ENCODE results near the gene ECI2. TPM values are rescaled to one million over a fixed set of nuclear protein-coding genes. Genes with fewer than 3 reads are reported as not detected.

ECI2 gene
- total RNA-seq, 1 experiment from 2014 or later = 61.4 TPM

DNA sequence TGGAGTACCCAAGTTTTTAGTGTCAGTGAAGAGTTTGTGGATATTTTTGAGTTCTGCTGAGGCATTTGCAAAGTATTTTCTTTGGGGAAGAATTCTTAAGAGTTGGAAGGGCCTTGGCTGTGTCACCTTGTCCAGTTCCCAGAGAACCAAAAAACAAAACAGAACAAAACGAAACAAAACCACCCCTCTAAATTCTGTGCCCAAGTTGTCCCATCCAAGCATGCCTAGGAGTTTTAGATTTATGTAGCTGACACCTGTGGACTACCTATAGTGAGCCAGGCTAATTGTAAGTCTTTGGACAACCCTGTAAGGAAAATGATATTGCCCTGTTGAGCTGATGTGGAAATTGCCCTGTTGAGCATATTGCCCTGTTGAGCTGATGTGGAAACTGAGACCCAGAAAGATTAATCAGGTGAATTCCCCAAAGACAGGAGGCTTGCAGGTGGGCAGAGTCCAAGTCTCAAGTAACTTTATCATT lies 1.0 kb upstream of the ECI2 start (continued):
- TF ChIP-seq, protein P1, sequence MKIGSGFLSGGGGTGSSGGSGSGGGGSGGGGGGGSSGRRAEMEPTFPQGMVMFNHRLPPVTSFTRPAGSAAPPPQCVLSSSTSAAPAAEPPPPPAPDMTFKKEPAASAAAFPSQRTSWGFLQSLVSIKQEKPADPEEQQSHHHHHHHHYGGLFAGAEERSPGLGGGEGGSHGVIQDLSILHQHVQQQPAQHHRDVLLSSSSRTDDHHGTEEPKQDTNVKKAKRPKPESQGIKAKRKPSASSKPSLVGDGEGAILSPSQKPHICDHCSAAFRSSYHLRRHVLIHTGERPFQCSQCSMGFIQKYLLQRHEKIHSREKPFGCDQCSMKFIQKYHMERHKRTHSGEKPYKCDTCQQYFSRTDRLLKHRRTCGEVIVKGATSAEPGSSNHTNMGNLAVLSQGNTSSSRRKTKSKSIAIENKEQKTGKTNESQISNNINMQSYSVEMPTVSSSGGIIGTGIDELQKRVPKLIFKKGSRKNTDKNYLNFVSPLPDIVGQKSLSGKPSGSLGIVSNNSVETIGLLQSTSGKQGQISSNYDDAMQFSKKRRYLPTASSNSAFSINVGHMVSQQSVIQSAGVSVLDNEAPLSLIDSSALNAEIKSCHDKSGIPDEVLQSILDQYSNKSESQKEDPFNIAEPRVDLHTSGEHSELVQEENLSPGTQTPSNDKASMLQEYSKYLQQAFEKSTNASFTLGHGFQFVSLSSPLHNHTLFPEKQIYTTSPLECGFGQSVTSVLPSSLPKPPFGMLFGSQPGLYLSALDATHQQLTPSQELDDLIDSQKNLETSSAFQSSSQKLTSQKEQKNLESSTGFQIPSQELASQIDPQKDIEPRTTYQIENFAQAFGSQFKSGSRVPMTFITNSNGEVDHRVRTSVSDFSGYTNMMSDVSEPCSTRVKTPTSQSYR (CRISPR knock-in tag; IDR thresholded peaks at IDR 0.05) = no peak
- no peak for TF ChIP-seq NFE2L1 (CRISPR knock-in tag; IDR thresholded peaks at IDR 0.05)

DNA sequence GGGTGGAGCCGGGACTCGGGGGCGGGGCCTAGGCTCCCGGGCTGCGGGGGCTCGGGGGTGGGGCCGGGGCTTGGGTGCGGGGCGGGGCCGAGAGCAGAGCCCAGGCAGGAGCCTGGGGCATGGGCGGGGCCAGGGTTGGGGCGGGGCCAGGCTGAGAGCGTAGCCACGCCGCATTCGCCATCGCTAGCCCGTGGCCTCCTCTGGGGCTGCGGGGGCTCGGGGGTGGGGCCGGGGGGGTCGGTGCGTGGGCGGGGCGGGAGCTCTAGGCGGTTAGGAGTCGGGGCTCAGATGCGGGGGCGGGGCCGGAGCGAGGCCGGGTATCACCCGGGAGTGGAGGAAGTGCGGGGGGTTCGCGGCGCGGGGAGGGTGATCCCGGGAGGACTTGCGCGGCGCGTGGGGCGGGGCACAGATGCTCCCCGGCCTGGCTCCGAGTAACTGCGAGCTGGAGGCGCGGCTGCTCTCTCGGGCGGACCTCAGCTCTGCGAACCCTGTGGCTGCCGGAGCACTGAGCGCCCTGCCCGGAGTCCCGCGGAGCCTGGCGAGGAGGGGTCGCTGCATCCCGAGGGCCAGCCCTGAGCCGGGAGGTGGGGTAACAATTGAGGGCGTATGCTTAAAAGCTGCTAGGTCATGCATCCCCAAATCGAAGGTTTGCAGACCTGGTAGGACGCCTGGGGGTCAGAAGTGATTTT lies 434 bp upstream of the ECI2 start:
- H3K36me3 Mint-ChIP-seq = peaks cover 25% of the 10 kb centered on the region
- H3K4me1 Mint-ChIP-seq = peaks cover 28% of the 10 kb centered on the region
- no peaks in the 10 kb centered on the region for H3K27me3 Mint-ChIP-seq (ENCODE audit: low read depth)
- H3K9me3 Mint-ChIP-seq = peaks cover 18% of the 10 kb centered on the region
- ATAC-seq = peak; percentile 89
- H3K27ac Mint-ChIP-seq = peak overlapping the region; percentile 84
- H3K4me3 Mint-ChIP-seq = peak overlapping the region; percentile 69
- peak; percentile 95 for DNase-seq (ENCODE audit: low spot score)
- ChIA-PET CTCF (interaction anchor here (0.6 to 1.9 kb wide), 13 partner anchors 17 to 821 kb away, joined by 3 to 14 read pairs (median 4); partner anchors contain the start of gene FAM50B), POLR2A (interaction anchor here (0.6 to 3.7 kb wide), 3 partner anchors 17 to 115 kb away, joined by 4 to 18 read pairs (median 4); a partner anchor contains a TSS)
- TF ChIP-seq, protein P2, sequence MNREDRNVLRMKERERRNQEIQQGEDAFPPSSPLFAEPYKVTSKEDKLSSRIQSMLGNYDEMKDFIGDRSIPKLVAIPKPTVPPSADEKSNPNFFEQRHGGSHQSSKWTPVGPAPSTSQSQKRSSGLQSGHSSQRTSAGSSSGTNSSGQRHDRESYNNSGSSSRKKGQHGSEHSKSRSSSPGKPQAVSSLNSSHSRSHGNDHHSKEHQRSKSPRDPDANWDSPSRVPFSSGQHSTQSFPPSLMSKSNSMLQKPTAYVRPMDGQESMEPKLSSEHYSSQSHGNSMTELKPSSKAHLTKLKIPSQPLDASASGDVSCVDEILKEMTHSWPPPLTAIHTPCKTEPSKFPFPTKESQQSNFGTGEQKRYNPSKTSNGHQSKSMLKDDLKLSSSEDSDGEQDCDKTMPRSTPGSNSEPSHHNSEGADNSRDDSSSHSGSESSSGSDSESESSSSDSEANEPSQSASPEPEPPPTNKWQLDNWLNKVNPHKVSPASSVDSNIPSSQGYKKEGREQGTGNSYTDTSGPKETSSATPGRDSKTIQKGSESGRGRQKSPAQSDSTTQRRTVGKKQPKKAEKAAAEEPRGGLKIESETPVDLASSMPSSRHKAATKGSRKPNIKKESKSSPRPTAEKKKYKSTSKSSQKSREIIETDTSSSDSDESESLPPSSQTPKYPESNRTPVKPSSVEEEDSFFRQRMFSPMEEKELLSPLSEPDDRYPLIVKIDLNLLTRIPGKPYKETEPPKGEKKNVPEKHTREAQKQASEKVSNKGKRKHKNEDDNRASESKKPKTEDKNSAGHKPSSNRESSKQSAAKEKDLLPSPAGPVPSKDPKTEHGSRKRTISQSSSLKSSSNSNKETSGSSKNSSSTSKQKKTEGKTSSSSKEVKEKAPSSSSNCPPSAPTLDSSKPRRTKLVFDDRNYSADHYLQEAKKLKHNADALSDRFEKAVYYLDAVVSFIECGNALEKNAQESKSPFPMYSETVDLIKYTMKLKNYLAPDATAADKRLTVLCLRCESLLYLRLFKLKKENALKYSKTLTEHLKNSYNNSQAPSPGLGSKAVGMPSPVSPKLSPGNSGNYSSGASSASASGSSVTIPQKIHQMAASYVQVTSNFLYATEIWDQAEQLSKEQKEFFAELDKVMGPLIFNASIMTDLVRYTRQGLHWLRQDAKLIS (CRISPR knock-in tag; IDR thresholded peaks at IDR 0.05; ENCODE audit: borderline replicate concordance) = no peak
- TF ChIP-seq, protein P3, sequence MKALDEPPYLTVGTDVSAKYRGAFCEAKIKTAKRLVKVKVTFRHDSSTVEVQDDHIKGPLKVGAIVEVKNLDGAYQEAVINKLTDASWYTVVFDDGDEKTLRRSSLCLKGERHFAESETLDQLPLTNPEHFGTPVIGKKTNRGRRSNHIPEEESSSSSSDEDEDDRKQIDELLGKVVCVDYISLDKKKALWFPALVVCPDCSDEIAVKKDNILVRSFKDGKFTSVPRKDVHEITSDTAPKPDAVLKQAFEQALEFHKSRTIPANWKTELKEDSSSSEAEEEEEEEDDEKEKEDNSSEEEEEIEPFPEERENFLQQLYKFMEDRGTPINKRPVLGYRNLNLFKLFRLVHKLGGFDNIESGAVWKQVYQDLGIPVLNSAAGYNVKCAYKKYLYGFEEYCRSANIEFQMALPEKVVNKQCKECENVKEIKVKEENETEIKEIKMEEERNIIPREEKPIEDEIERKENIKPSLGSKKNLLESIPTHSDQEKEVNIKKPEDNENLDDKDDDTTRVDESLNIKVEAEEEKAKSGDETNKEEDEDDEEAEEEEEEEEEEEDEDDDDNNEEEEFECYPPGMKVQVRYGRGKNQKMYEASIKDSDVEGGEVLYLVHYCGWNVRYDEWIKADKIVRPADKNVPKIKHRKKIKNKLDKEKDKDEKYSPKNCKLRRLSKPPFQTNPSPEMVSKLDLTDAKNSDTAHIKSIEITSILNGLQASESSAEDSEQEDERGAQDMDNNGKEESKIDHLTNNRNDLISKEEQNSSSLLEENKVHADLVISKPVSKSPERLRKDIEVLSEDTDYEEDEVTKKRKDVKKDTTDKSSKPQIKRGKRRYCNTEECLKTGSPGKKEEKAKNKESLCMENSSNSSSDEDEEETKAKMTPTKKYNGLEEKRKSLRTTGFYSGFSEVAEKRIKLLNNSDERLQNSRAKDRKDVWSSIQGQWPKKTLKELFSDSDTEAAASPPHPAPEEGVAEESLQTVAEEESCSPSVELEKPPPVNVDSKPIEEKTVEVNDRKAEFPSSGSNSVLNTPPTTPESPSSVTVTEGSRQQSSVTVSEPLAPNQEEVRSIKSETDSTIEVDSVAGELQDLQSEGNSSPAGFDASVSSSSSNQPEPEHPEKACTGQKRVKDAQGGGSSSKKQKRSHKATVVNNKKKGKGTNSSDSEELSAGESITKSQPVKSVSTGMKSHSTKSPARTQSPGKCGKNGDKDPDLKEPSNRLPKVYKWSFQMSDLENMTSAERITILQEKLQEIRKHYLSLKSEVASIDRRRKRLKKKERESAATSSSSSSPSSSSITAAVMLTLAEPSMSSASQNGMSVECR (CRISPR knock-in tag; IDR thresholded peaks at IDR 0.05; ENCODE audit: borderline replicate concordance) = 0 out of 2 replicates have a peak, but pooled peaks have one; percentile 54
- TF ChIP-seq GTF2I (CRISPR knock-in tag; conservative IDR thresholded peaks at IDR 0.05) (peak; percentile 53; the same call in 1 of the 2 replicates), SP1 (CRISPR knock-in tag; conservative IDR thresholded peaks at IDR 0.05) (peak; percentile 42; the same call in 1 of the 2 replicates), CREB1 (CRISPR knock-in tag; IDR thresholded peaks at IDR 0.05) (0 out of 2 replicates have a peak, but pooled peaks have one; percentile 43), GABPB1 (CRISPR knock-in tag; IDR thresholded peaks at IDR 0.05) (0 out of 2 replicates have a peak, but pooled peaks have one; percentile 42), NFE2L1 (CRISPR knock-in tag; IDR thresholded peaks at IDR 0.05) (peak; percentile 71; the same call in 1 of the 2 replicates), FOXK1 (CRISPR knock-in tag; IDR thresholded peaks at IDR 0.05) (peak; percentile 24; the same call in 1 of the 2 replicates), ZNF263 (CRISPR knock-in tag; IDR thresholded peaks at IDR 0.05; ENCODE audit: low read depth) (peak; percentile 91)
- TF ChIP-seq, protein P4, sequence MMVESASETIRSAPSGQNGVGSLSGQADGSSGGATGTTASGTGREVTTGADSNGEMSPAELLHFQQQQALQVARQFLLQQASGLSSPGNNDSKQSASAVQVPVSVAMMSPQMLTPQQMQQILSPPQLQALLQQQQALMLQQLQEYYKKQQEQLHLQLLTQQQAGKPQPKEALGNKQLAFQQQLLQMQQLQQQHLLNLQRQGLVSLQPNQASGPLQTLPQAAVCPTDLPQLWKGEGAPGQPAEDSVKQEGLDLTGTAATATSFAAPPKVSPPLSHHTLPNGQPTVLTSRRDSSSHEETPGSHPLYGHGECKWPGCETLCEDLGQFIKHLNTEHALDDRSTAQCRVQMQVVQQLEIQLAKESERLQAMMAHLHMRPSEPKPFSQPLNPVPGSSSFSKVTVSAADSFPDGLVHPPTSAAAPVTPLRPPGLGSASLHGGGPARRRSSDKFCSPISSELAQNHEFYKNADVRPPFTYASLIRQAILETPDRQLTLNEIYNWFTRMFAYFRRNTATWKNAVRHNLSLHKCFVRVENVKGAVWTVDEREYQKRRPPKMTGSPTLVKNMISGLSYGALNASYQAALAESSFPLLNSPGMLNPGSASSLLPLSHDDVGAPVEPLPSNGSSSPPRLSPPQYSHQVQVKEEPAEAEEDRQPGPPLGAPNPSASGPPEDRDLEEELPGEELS (CRISPR knock-in tag; IDR thresholded peaks at IDR 0.05) = peak; percentile 85; the same call in 1 of the 2 replicates
- TF ChIP-seq, protein P5, sequence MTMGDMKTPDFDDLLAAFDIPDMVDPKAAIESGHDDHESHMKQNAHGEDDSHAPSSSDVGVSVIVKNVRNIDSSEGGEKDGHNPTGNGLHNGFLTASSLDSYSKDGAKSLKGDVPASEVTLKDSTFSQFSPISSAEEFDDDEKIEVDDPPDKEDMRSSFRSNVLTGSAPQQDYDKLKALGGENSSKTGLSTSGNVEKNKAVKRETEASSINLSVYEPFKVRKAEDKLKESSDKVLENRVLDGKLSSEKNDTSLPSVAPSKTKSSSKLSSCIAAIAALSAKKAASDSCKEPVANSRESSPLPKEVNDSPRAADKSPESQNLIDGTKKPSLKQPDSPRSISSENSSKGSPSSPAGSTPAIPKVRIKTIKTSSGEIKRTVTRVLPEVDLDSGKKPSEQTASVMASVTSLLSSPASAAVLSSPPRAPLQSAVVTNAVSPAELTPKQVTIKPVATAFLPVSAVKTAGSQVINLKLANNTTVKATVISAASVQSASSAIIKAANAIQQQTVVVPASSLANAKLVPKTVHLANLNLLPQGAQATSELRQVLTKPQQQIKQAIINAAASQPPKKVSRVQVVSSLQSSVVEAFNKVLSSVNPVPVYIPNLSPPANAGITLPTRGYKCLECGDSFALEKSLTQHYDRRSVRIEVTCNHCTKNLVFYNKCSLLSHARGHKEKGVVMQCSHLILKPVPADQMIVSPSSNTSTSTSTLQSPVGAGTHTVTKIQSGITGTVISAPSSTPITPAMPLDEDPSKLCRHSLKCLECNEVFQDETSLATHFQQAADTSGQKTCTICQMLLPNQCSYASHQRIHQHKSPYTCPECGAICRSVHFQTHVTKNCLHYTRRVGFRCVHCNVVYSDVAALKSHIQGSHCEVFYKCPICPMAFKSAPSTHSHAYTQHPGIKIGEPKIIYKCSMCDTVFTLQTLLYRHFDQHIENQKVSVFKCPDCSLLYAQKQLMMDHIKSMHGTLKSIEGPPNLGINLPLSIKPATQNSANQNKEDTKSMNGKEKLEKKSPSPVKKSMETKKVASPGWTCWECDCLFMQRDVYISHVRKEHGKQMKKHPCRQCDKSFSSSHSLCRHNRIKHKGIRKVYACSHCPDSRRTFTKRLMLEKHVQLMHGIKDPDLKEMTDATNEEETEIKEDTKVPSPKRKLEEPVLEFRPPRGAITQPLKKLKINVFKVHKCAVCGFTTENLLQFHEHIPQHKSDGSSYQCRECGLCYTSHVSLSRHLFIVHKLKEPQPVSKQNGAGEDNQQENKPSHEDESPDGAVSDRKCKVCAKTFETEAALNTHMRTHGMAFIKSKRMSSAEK (CRISPR knock-in tag; IDR thresholded peaks at IDR 0.05; ENCODE audit: borderline replicate concordance) = no peak
- TF ChIP-seq, protein P6, sequence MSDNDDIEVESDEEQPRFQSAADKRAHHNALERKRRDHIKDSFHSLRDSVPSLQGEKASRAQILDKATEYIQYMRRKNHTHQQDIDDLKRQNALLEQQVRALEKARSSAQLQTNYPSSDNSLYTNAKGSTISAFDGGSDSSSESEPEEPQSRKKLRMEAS (CRISPR knock-in tag; IDR thresholded peaks at IDR 0.05) = peak; percentile 56; the same call in 1 of the 2 replicates
- TF ChIP-seq, protein P7, sequence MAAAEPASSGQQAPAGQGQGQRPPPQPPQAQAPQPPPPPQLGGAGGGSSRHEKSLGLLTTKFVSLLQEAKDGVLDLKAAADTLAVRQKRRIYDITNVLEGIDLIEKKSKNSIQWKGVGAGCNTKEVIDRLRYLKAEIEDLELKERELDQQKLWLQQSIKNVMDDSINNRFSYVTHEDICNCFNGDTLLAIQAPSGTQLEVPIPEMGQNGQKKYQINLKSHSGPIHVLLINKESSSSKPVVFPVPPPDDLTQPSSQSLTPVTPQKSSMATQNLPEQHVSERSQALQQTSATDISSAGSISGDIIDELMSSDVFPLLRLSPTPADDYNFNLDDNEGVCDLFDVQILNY (CRISPR knock-in tag; IDR thresholded peaks at IDR 0.05) = no peak
